Esophagus muscularis mucosa (tissue), 4 donors: Measurements from ENCODE around the gene CRY2. TPM values are rescaled to one million over a fixed set of nuclear protein-coding genes. Genes with fewer than 3 reads are reported as not detected.
A peak's percentile ranks its signal among the peaks of the same experiment; 100 is the strongest.

Experiments used
- DNase-seq: peaks from one replicate; pipeline ENCODE4 v3.0.0-alpha.2; 2017; ENCODE audit errors: extremely low spot score
- H3K27ac ChIP-seq, 4 donors: fragments of 200-600 bp; sonication (generic); replicated peaks in 1 of 4; 1 replicate in 3 of 4; 2 replicates in 1 of 4; pipeline ENCODE4 v1.5.1; 2016 to 2019; ENCODE audit warnings: mild to moderate bottlenecking in 1 of 4
- H3K27me3 ChIP-seq, 4 donors: fragments of 200-600 bp; sonication (generic); one replicate each; pipeline versions ENCODE4 v1.5.1 to v1.6.0; 2016 to 2019
- H3K36me3 ChIP-seq, 4 donors: fragments of 200-600 bp; sonication (generic); one replicate each; pipeline ENCODE4 v1.5.1; 2016 to 2019
- H3K4me1 ChIP-seq, 4 donors: fragments of 200-600 bp; sonication (generic); one replicate each; pipeline ENCODE4 v1.5.1; 2016 to 2019
- H3K4me3 ChIP-seq, 4 donors: fragments of 200-600 bp; sonication (generic); 1 replicate in 2 of 4; 2 replicates in 2 of 4; pipeline ENCODE4 v1.5.1; 2016 to 2019; ENCODE audit warnings: mild to moderate bottlenecking in 4 of 4, moderate library complexity in 1 of 4
- H3K9me3 ChIP-seq, 4 donors: fragments of 200-600 bp; sonication (generic); 1 replicate in 3 of 4; 2 replicates in 1 of 4; pipeline ENCODE4 v1.5.1; 2016 to 2019
- CTCF ChIP-seq, 3 experiments: fragments of 200-600 bp in 2 of 3; fragments of 450-650 bp in 1 of 3; sonication (generic) in 2 of 3; IDR thresholded peaks; one replicate each; pipeline ENCODE4 v1.5.1; 2017 to 2019; ENCODE audit warnings: antibody characterized with exemption in 3 of 3, mild to moderate bottlenecking in 2 of 3, moderate library complexity in 1 of 3
- EP300 ChIP-seq: sonication (generic); formaldehyde crosslinking; IDR thresholded peaks from one replicate; pipeline ENCODE4 v1.6.1; 2017; ENCODE audit warnings: antibody characterized with exemption
- POLR2A ChIP-seq: fragments of 450-650 bp; IDR thresholded peaks from one replicate; pipeline ENCODE4 v1.6.1; 2017; ENCODE audit warnings: antibody characterized with exemption, moderate library complexity, mild to moderate bottlenecking, low read depth
- POLR2AphosphoS5 ChIP-seq, 2 donors: sonication (generic); formaldehyde crosslinking; IDR thresholded peaks; one replicate each; pipeline ENCODE4 v1.6.1; 2017; ENCODE audit warnings: antibody characterized with exemption in 2 of 2
- WGBS: methylation state at CpG from one replicate; pipeline ENCODE4 v1.1.5; 2018; 5-methylcytosine and 5-hydroxymethylcytosine counted together
- intact Hi-C: fragments of 100-400 bp; cut with DNase I; formaldehyde crosslinking; loops from one replicate; pipeline ENCODE4 v1.15.1; 2023
- total RNA-seq, 4 donors: library from RNA; depleted of rRNA; stranded (reverse); fragments of >200 nt; gene quantifications; one replicate each; pipeline versions ENCODE4 v1.1.0 to v1.2.1, GENCODE V29; 2016

CRY2 gene
- total RNA-seq, 4 donors from 2014 or later, result 32.0 to 57.6 (median 49.7) TPM

- peak overlapping the region; percentile 62 to 79 (median 69) for H3K27ac ChIP-seq
- no peak for TF ChIP-seq EP300
- no peak for TF ChIP-seq POLR2A
- TF ChIP-seq CTCF (IDR thresholded peaks at IDR 0.05), result no peak
- TF ChIP-seq POLR2AphosphoS5 (IDR thresholded peaks at IDR 0.05), result no peak
- H3K36me3 ChIP-seq, result peaks cover 0 to 41% (median 29%) of the 10 kb centered on the region in 4 donors
- 33% methylated on average over 6 of the region's 8 CpGs for WGBS
- intact Hi-C loops, result no loop called here
- peaks cover 20 to 31% (median 26%) of the 10 kb centered on the region in 4 donors for H3K4me1 ChIP-seq
- no peak for DNase-seq
- H3K27me3 ChIP-seq, result peaks cover 0 to 8% (median 0%) of the 10 kb centered on the region in 4 donors
- no peaks in the 10 kb centered on the region for H3K9me3 ChIP-seq
- peak overlapping the region; percentile 61 to 84 (median 66) for H3K4me3 ChIP-seq
These were observed 53.8 kb downstream of the CRY2 start for GRCh38 chr11:45900916-45901617.

GRCh38 chr11:45901626-45902025, 54.4 kb downstream of the CRY2 start:
- intact Hi-C loops, result no loop called here
- peak overlapping the region in 1 of 4 donors; percentile 79 for H3K27ac ChIP-seq
- 70% methylated on average over 6 of the region's 6 CpGs for WGBS

GRCh38 chr11:45902452-45903380, 55.4 kb downstream of the CRY2 start:
- DNase-seq, result no peak
- WGBS, result 92% methylated on average over 24 of the region's 56 CpGs
- Histone ChIP-seq H3K27me3 (no peaks in the 10 kb centered on the region), H3K9me3 (no peaks in the 10 kb centered on the region), H3K4me1 (peaks cover 20 to 34% (median 26%) of the 10 kb centered on the region in 4 donors), H3K4me3 (no peak overlapping the region), H3K36me3 (peaks cover 0 to 41% (median 30%) of the 10 kb centered on the region in 4 donors), H3K27ac (no peak overlapping the region)
- intact Hi-C loops, result no loop called here
- no peak for TF ChIP-seq POLR2AphosphoS5 (IDR thresholded peaks at IDR 0.05)
- TF ChIP-seq EP300, result no peak

More at GRCh38 chr11:45901626-45902025, 54.4 kb downstream of the CRY2 start:
- no peak for DNase-seq
- H3K27me3 ChIP-seq, result peaks cover 0 to 3% (median 0%) of the 10 kb centered on the region in 4 donors
- no peak overlapping the region for H3K4me3 ChIP-seq
- no peaks in the 10 kb centered on the region for H3K9me3 ChIP-seq
- TF ChIP-seq CTCF (IDR thresholded peaks at IDR 0.05), result no peak
- TF ChIP-seq EP300, result no peak
- TF ChIP-seq POLR2AphosphoS5 (IDR thresholded peaks at IDR 0.05), result no peak
- TF ChIP-seq POLR2A, result no peak
- H3K4me1 ChIP-seq, result peaks cover 20 to 31% (median 26%) of the 10 kb centered on the region in 4 donors
- H3K36me3 ChIP-seq, result peaks cover 0 to 41% (median 30%) of the 10 kb centered on the region in 4 donors

- Histone ChIP-seq H3K9me3 (no peaks in the 10 kb centered on the region), H3K4me1 (peaks cover 13 to 26% (median 21%) of the 10 kb centered on the region in 4 donors), H3K4me3 (no peak overlapping the region), H3K27me3 (no peaks in the 10 kb centered on the region), H3K27ac (no peak overlapping the region), H3K36me3 (peaks cover 4 to 47% (median 37%) of the 10 kb centered on the region in 4 donors)
- no peak for DNase-seq
- intact Hi-C loops, result no loop called here
- 78% methylated on average over 15 of the region's 15 CpGs for WGBS
- TF ChIP-seq POLR2AphosphoS5 (IDR thresholded peaks at IDR 0.05), result no peak
- TF ChIP-seq EP300, result no peak
- no peak for TF ChIP-seq CTCF (IDR thresholded peaks at IDR 0.05)
- TF ChIP-seq POLR2A, result no peak
These were observed 57.1 kb downstream of the CRY2 start for GRCh38 chr11:45904309-45904915.
